Choroid plexus epithelial cell (primary cell): ENCODE results near the gene SPEG.
A peak's percentile ranks its signal among the peaks of the same experiment; 100 is the strongest.

Experiments
- DNase-seq: peaks from one replicate; pipeline ENCODE4 v3.0.0-alpha.2; 2010; ENCODE audit warnings: low read depth
- H3K4me3 ChIP-seq: 2 replicates; pipeline ENCODE4 v1.5.1; 2011; ENCODE audit warnings: low read depth, mild to moderate bottlenecking, control low read depth, low read length, moderate library complexity
- CTCF ChIP-seq: conservative IDR thresholded peaks from 2 replicates; pipeline ENCODE4 v1.5.1; 2011; ENCODE audit warnings: low read depth, mild to moderate bottlenecking, control low read depth, inconsistent platforms, low read length, moderate library complexity

The SPEG gene

GRCh38 chr2:219448099-219448775, 13.6 kb downstream of the SPEG start:
- H3K4me3 ChIP-seq = no peak overlapping the region
- DNase-seq = no peak
- TF ChIP-seq CTCF = no peak

GRCh38 chr2:219448776-219449341, 14.2 kb downstream of the SPEG start:
- no peak for DNase-seq
- no peak overlapping the region for H3K4me3 ChIP-seq
- TF ChIP-seq CTCF = no peak

GRCh38 chr2:219449609-219450008, 15.0 kb downstream of the SPEG start:
- DNase-seq = no peak
- H3K4me3 ChIP-seq = no peak overlapping the region
- no peak for TF ChIP-seq CTCF

- DNase-seq = no peak
- H3K4me3 ChIP-seq = no peak overlapping the region
- no peak for TF ChIP-seq CTCF
Observed at GRCh38 chr2:219451661-219452360, 17.2 kb downstream of the SPEG start.

GRCh38 chr2:219452361-219453317, 18.0 kb downstream of the SPEG start:
- peak; percentile 86 for DNase-seq
- no peak overlapping the region for H3K4me3 ChIP-seq
- no peak for TF ChIP-seq CTCF

- no peak overlapping the region for H3K4me3 ChIP-seq
- peak; percentile 76 for DNase-seq
- TF ChIP-seq CTCF = no peak
Observed at GRCh38 chr2:219453671-219454590, 19.3 kb downstream of the SPEG start.
